K562 (cell line): ENCODE results near the gene OR10G7. TPM values are rescaled to one million over a fixed set of nuclear protein-coding genes. Genes with fewer than 3 reads are reported as not detected.

Experiments
- ATF7 ChIP-seq: fragments of 450-650 bp; IDR thresholded peaks from 2 replicates; pipeline ENCODE4 v1.7.1; 2014; ENCODE audit warnings: mild to moderate bottlenecking, moderate library complexity
- BCLAF1 ChIP-seq, 2 experiments: fragments of 450-650 bp in 1 of 2; IDR thresholded peaks; 2 replicates each; pipeline ENCODE4 v1.6.1; 2011 to 2017; ENCODE audit warnings: low read depth in 2 of 2, antibody characterized with exemption in 1 of 2, borderline replicate concordance in 1 of 2, low read length in 1 of 2, mild to moderate bottlenecking in 1 of 2, mixed read lengths in 1 of 2; ENCODE audit not compliant: control insufficient read depth in 1 of 2
- BRD4 ChIP-seq: fragments of 200-600 bp; sonication (generic); IDR thresholded peaks from 2 replicates; pipeline ENCODE4 v1.6.1; 2017; ENCODE audit warnings: inconsistent platforms
- CBFB ChIP-seq: sonication (generic); formaldehyde crosslinking; IDR thresholded peaks from 2 replicates; pipeline ENCODE4 v1.4.0; 2020; ENCODE audit warnings: mild to moderate bottlenecking, missing genetic modification reagents
- CREBBP ChIP-seq: IDR thresholded peaks from one replicate; pipeline ENCODE4 v1.6.1; 2012; ENCODE audit warnings: low read depth, mild to moderate bottlenecking, control low read depth, inconsistent platforms, low read length
- DACH1 ChIP-seq: fragments of 450-650 bp; IDR thresholded peaks from 2 replicates; pipeline ENCODE4 v1.6.1; 2018; ENCODE audit not compliant: partially characterized antibody
- E4F1 ChIP-seq: fragments of 250-450 bp; sonication (Bioruptor Pico); IDR thresholded peaks from 2 replicates; pipeline ENCODE4 v1.5.0; 2021; ENCODE audit warnings: mild to moderate bottlenecking, borderline replicate concordance
- MIER1 ChIP-seq: fragments of 450-650 bp; IDR thresholded peaks from 2 replicates; pipeline ENCODE4 v1.6.1; 2016; ENCODE audit warnings: antibody characterized with exemption, mild to moderate bottlenecking, low read depth
- PHF8 ChIP-seq: fragments of 200-600 bp; sonication (generic); IDR thresholded peaks from 2 replicates; pipeline ENCODE4 v1.6.1; 2012; ENCODE audit warnings: mixed run types, mild to moderate bottlenecking, inconsistent platforms, low read length, moderate library complexity, borderline replicate concordance
- SAP30 ChIP-seq: fragments of 200-600 bp; sonication (generic); IDR thresholded peaks from 2 replicates; pipeline ENCODE4 v1.6.1; 2012; ENCODE audit warnings: borderline replicate concordance, low read depth, mild to moderate bottlenecking, moderate library complexity, low read length, control low read depth, inconsistent platforms; ENCODE audit not compliant: insufficient read depth, poor library complexity, severe bottlenecking
- TEAD4 ChIP-seq, 2 experiments: sonication (generic) in 1 of 2; formaldehyde crosslinking in 1 of 2; IDR thresholded peaks; 2 replicates each; pipeline versions ENCODE4 v1.6.1 to v1.8.0; 2012 to 2022; ENCODE audit warnings: borderline replicate concordance in 1 of 2, inconsistent platforms in 1 of 2, low read length in 1 of 2, mild to moderate bottlenecking in 1 of 2, missing genetic modification reagents in 1 of 2
- VEZF1 ChIP-seq: fragments of 200-800 bp; sonication (Bioruptor generic); IDR thresholded peaks from 2 replicates; pipeline ENCODE4 v1.6.1; 2017; ENCODE audit warnings: missing genetic modification characterization, missing compliant biosample characterization
- YY1 ChIP-seq, 3 experiments: IDR thresholded peaks; 2 replicates each; pipeline ENCODE4 v1.6.1; 2011; ENCODE audit warnings: low read length in 2 of 3, mild to moderate bottlenecking in 2 of 3, moderate library complexity in 2 of 3, borderline replicate concordance in 1 of 3, control low read depth in 1 of 3, low read depth in 1 of 3; ENCODE audit not compliant: insufficient read depth in 3 of 3, insufficient replicate concordance in 2 of 3, control insufficient read depth in 1 of 3, insufficient read length in 1 of 3; ENCODE audit errors: extremely low read depth in 1 of 3
- ZNF354B ChIP-seq: fragments of 250-450 bp; sonication (Bioruptor Pico); IDR thresholded peaks from 2 replicates; pipeline ENCODE4 v1.4.0; 2020
- ZNF512 ChIP-seq: IDR thresholded peaks from 2 replicates; pipeline ENCODE4 v1.6.1; 2016; ENCODE audit warnings: missing genetic modification characterization, missing compliant biosample characterization
- ZNF77 ChIP-seq: fragments of 250-450 bp; sonication (Bioruptor Pico); IDR thresholded peaks from 2 replicates; pipeline ENCODE4 v1.5.0; 2020
- polyA plus RNA-seq, 8 experiments: library from polyadenylated mRNA; depleted of rRNA in 4 of 8; stranded (reverse) in 5 of 8; unstranded in 3 of 8; fragments of >200 nt; fragmentation: Nextera tagmentation in 2 of 8; fragmentation: Illumina TruSeq in 1 of 8; extraction: Ambion mirVana in 2 of 8; extraction: Trizol in 1 of 8; gene quantifications; 2 replicates each; pipeline versions ENCODE4 v1.2.1 to v1.2.3, GENCODE V29; 2011 to 2014; ENCODE audit warnings: inconsistent platforms in 1 of 8, missing spikeins in 1 of 8
- total RNA-seq, 7 experiments: library from RNA; depleted of rRNA in 6 of 7; stranded (reverse); fragments of >200 nt in 6 of 7; fragmentation: Illumina TruSeq in 2 of 7; extraction: Trizol in 2 of 7; gene quantifications; 2 replicates each; pipeline versions ENCODE4 v1.2.1 to v1.2.3, GENCODE V29; 2011 to 2021; ENCODE audit warnings: low replicate concordance in 1 of 7

OR10G7 gene
- total and polyA plus RNA-seq, 9 of the 15 experiments (the other 6 are each of a cell fraction or from before 2014, with no cell fraction given): not detected

- TF ChIP-seq E4F1 (CRISPR knock-in tag) (no peak), CREBBP (no peak), YY1 (IDR thresholded peaks at IDR 0.05; ENCODE audit: borderline replicate concordance in 1 of 3, control insufficient read depth in 1 of 3, extremely low read depth in 1 of 3, insufficient read depth in 3 of 3, insufficient read length in 1 of 3, insufficient replicate concordance in 2 of 3, low read depth in 1 of 3, low read length in 2 of 3) (peak in 2 of 3 experiments; percentile 31 to 41), BCLAF1 (IDR thresholded peaks at IDR 0.05; ENCODE audit: borderline replicate concordance in 1 of 2, control insufficient read depth in 1 of 2, low read depth in 2 of 2, low read length in 1 of 2) (no peak), TEAD4 (IDR thresholded peaks at IDR 0.05; ENCODE audit: low read length) (no peak), TEAD4 (CRISPR knock-in tag; IDR thresholded peaks at IDR 0.05; ENCODE audit: borderline replicate concordance) (no peak), SAP30 (no peak), ZNF77 (CRISPR knock-in tag) (no peak), PHF8 (no peak), ZNF354B (no peak), BRD4 (no peak), CBFB (CRISPR knock-in tag) (no peak), ZNF512 (no peak), DACH1 (peak; percentile 79), MIER1 (no peak), ATF7 (0 out of 2 replicates have a peak, but pooled peaks have one; percentile 39), VEZF1 (CRISPR knock-in tag) (peak; percentile 43; the same call in 1 of the 2 replicates)
- TF ChIP-seq, all 486 proteins: peak for 71
Observed at GRCh38 chr11:124069429-124070401, 28.6 kb upstream of the OR10G7 start (continued).
